Naive B cell (primary cell): ENCODE measurements around the gene STAT4. TPM values are rescaled to one million over a fixed set of nuclear protein-coding genes. Genes with fewer than 3 reads are reported as not detected.

Experiments used
- ATAC-seq, 2 donors: fragments of 150-1000 bp; cut with Tn5 transposase; 2 replicates each; pipeline ENCODE4 v1.10.0; 2021; ENCODE audit warnings: low read depth in 2 of 2, mild to moderate bottlenecking in 2 of 2, moderate library complexity in 2 of 2
- DNase-seq: peaks from one replicate; pipeline ENCODE4 v3.0.0; 2022
- H3K27ac Mint-ChIP-seq, 6 donors: one replicate each; pipeline ENCODE4 v1.8.0; 2020 to 2022; ENCODE audit warnings: mild to moderate bottlenecking in 6 of 6, mixed read lengths in 6 of 6, moderate library complexity in 5 of 6, inconsistent platforms in 2 of 6
- H3K27me3 Mint-ChIP-seq, 3 donors: one replicate each; pipeline ENCODE4 v1.8.0; 2021 to 2022; ENCODE audit warnings: mixed read lengths in 3 of 3, mild to moderate bottlenecking in 1 of 3
- H3K36me3 Mint-ChIP-seq, 2 donors: one replicate each; pipeline ENCODE4 v1.8.0; 2020 to 2022; ENCODE audit warnings: mixed read lengths in 2 of 2, inconsistent platforms in 1 of 2, mild to moderate bottlenecking in 1 of 2
- H3K4me1 Mint-ChIP-seq, 3 donors: one replicate each; pipeline ENCODE4 v1.8.0; 2020 to 2022; ENCODE audit warnings: mixed read lengths in 3 of 3, inconsistent platforms in 1 of 3, mild to moderate bottlenecking in 1 of 3, moderate library complexity in 1 of 3
- H3K4me3 Mint-ChIP-seq, 8 donors: one replicate each; pipeline ENCODE4 v1.8.0; 2020 to 2022; ENCODE audit warnings: mild to moderate bottlenecking in 8 of 8, mixed read lengths in 8 of 8, moderate library complexity in 8 of 8, inconsistent platforms in 2 of 8
- H3K9me3 Mint-ChIP-seq, 7 donors: one replicate each; pipeline ENCODE4 v1.8.0; 2020 to 2022; ENCODE audit warnings: mixed read lengths in 7 of 7, mild to moderate bottlenecking in 5 of 7, inconsistent platforms in 2 of 7, moderate library complexity in 1 of 7
- polyA plus RNA-seq, 6 donors: library from polyadenylated mRNA; unstranded; fragments of 300-500 nt; fragmentation: Illumina TruSeq; gene quantifications; one replicate each; pipeline ENCODE4 v1.2.3, GENCODE V29; 2021; ENCODE audit warnings: low read depth in 6 of 6

The STAT4 gene
- polyA plus RNA-seq, 6 donors from 2014 or later, result 0.19 to 2.3 (median 1.2) TPM

GRCh38 chr2:191018048-191018447, 132.7 kb downstream of the STAT4 start:
- DNase-seq (no peak), ATAC-seq (no peak)
- H3K9me3 Mint-ChIP-seq, result peaks cover 0 to 3% (median 0%) of the 10 kb centered on the region in 7 donors
- H3K27me3 Mint-ChIP-seq, result no peaks in the 10 kb centered on the region
- peaks cover 0 to 7% (median 0%) of the 10 kb centered on the region in 3 donors for H3K4me1 Mint-ChIP-seq
- no peak overlapping the region for H3K27ac Mint-ChIP-seq
- peak overlapping the region in 1 of 8 donors; percentile 55 for H3K4me3 Mint-ChIP-seq
- H3K36me3 Mint-ChIP-seq, result no peaks in the 10 kb centered on the region

DNA sequence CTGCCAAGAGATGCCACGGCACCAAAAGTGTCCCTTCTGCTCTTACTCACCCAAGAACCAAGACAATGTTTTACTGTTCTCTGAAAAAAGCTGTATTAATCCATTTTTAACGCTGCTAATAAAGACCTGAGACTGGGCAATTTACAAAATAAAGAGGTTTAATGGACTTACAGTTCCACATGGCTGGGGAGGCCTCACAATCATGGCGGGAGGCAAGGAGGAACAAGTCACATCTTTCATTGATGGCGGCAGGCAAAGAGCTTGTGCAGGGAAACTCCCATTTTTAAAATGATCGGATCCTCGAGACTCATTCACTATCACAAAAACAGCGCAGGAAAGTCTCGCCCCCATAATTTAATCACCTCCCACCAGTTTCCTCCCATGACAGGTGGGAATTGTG, 135.0 kb downstream of the STAT4 start:
- H3K27me3 Mint-ChIP-seq, result no peaks in the 10 kb centered on the region
- H3K36me3 Mint-ChIP-seq, result no peaks in the 10 kb centered on the region
- ATAC-seq, result no peak
- peak overlapping the region in 4 of 8 donors; percentile 5 to 65 (median 33) for H3K4me3 Mint-ChIP-seq
- peaks cover 4 to 18% (median 6%) of the 10 kb centered on the region in 3 donors for H3K4me1 Mint-ChIP-seq
- H3K9me3 Mint-ChIP-seq, result peaks cover 0 to 3% (median 0%) of the 10 kb centered on the region in 7 donors
- peak overlapping the region in 1 of 6 donors; percentile 88 for H3K27ac Mint-ChIP-seq
- DNase-seq, result no peak

DNA sequence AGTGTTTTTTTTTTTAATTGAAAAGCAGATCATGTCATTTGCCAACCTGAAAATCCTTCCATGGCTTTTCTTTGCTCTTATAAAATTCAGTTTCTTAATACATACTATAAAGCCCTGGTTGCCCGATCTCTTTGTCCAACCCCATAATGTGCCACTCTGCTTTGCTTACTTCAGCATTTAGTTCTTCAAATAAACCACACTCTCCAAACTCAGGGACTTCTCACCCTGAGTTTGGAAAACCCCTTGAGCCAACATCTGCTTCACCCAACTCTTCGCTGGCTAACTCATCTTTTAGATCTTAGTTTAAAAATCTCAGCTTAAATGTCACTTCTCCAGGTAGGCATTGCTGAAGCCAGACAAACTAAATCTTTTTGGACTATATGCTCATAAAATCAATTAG, 135.6 kb downstream of the STAT4 start:
- ATAC-seq, result no peak

DNA sequence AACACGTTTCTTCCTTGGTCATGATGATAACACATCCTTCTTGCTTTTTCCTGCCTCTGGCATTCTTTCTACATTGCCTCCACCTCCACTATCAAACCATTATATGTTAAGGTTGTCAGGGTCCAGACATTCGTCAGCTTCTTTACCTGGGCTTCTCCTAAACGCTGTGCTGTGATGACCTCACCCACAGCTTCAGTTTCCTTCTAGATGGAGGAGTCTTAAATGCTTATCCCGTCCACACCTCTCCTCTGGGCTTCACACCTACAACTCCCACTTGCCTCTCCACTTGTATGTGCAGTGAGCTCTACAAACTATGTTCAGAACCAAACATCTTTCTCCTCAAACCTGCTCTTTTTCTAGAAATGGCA, 136.2 kb downstream of the STAT4 start:
- H3K4me1 Mint-ChIP-seq, result peaks cover 6 to 16% (median 7%) of the 10 kb centered on the region in 3 donors
- no peak for DNase-seq

More for the DNA sequence above, 135.6 kb downstream of the STAT4 start:
- no peak for DNase-seq
- no peaks in the 10 kb centered on the region for H3K27me3 Mint-ChIP-seq
- H3K4me3 Mint-ChIP-seq, result no peak overlapping the region
- H3K9me3 Mint-ChIP-seq, result peaks cover 0 to 3% (median 0%) of the 10 kb centered on the region in 7 donors
- peaks cover 5 to 19% (median 6%) of the 10 kb centered on the region in 3 donors for H3K4me1 Mint-ChIP-seq
- H3K36me3 Mint-ChIP-seq, result no peaks in the 10 kb centered on the region
- no peak overlapping the region for H3K27ac Mint-ChIP-seq

DNA sequence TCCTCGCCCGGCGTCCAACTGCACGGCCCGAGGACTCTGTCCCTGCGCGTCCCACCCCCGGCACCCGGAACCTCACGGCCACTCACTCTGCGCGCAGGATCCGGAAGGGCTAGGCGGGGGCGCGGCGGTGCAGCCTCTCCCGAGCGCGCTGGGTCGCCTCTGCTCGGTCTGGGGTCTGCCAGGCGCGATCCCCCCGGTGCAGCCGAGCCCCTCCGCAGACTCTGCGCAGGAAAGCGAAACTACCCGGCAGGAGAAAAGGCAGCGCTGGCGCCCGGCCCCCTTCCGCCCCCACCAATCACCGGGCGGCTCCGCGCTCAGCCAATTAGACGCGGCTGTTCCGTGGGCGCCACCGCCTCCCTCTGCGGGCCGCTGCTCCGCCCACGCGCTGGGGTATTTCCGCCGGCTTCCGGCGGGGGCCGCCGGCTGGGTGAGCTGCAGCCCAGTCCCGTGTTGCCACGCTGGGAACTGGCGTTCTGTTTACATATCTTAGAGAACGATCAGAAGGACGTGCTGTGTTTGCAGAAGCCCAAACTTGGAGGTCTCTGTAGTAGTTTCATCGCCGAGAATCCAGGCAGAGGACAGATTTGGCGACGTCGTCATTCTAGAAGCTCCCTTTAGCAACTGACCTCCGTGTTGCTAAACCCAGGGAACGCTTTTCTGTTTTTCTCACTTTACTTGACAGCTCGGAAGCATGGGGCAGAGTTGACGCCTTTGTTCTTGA, 136.7 kb downstream of the STAT4 start, which contains the start of gene STAT1:
Gene STAT1, minus strand, starts transcription at position 240 of the 721 bp plus-strand sequence. CDS start 4,168 bp downstream, outside the sequence.
- Mint-ChIP-seq H3K4me3 (no peak within 1 kb of the TSS), H3K36me3 (no peaks in the 10 kb centered on the region), H3K4me1 (peaks cover 6 to 16% (median 7%) of the 10 kb centered on the region in 3 donors), H3K9me3 (peaks cover 0 to 3% (median 0%) of the 10 kb centered on the region in 7 donors), H3K27ac (no peak within 1 kb of the TSS), H3K27me3 (no peaks in the 10 kb centered on the region)
- ATAC-seq (peak; percentile 88 to 90), DNase-seq (peak; percentile 96)

More for the DNA sequence above, 136.2 kb downstream of the STAT4 start:
- Mint-ChIP-seq H3K27me3 (no peaks in the 10 kb centered on the region), H3K36me3 (no peaks in the 10 kb centered on the region), H3K27ac (no peak overlapping the region), H3K4me3 (no peak overlapping the region), H3K9me3 (peaks cover 0 to 3% (median 0%) of the 10 kb centered on the region in 7 donors)
- no peak for ATAC-seq

- ATAC-seq, result no peak
- Mint-ChIP-seq H3K27me3 (no peaks in the 10 kb centered on the region), H3K4me1 (peaks cover 6 to 17% (median 7%) of the 10 kb centered on the region in 3 donors), H3K4me3 (no peak overlapping the region), H3K9me3 (peaks cover 0 to 3% (median 0%) of the 10 kb centered on the region in 7 donors), H3K36me3 (no peaks in the 10 kb centered on the region), H3K27ac (no peak overlapping the region)
- DNase-seq, result no peak
Measured at GRCh38 chr2:191013682-191013931, 137.2 kb downstream of the STAT4 start.

DNA sequence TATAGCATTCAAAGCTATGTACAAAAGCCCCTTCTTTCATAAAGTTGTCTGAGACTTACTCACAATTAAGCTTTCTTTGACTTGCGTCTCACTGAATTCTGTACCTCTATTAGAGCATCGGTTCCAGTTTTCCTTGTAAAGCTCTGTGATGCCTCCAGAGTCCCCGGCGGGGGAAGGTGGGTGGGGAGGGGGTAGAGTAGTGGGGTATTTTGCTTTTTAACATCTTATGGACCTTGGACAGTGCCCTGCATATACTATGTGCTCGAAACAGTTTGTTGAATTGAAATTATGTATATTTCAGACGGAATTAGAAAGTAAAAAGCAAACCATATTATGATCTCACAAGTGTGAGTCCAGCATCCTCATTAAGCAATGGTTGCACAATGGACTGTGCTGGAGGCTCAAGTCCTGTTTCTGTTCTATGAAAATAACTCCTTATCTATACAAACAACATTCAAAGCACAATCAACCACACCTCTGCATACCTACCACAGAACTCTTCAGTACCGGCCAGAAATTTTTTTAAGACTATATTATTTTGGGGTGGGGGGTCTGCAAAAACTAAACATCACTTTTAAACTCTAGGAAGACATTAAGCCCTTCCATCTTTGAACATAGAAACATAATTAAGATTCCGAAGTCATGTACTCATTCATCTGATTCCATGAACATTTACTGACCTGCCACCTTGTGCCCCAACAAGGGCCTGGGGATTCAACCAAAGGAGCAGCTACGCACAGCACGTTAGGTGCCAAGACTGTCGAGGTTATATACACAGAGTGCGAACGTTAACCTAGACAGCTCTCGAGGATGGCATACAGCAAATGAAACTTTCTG, 137.7 kb downstream of the STAT4 start:
- Mint-ChIP-seq H3K4me1 (peaks cover 11 to 20% (median 11%) of the 10 kb centered on the region in 3 donors), H3K36me3 (peaks cover 0 to 2% of the 10 kb centered on the region in 2 donors), H3K4me3 (no peak overlapping the region), H3K9me3 (peaks cover 0 to 3% (median 0%) of the 10 kb centered on the region in 7 donors), H3K27ac (no peak overlapping the region), H3K27me3 (no peaks in the 10 kb centered on the region)
- ATAC-seq (no peak), DNase-seq (no peak)

DNA sequence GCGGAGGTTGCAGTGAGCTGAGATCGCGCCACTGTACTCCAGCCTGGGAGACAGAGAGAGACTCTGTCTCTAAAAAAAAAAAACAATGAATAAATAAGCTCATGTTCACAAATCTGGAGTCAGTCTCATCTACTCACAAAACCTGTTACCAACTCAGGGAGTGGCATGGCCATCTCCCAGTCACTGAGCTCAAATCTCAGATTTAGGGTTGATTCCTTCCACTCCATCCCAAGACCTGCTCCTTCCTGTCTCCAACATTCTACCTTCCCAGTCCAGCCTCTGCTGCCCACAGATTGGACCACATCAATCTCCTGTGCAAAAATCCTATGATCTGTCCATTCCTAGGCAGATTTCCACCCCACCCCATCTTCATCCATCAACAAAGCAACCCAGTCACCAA, 138.4 kb downstream of the STAT4 start:
- no peak overlapping the region for H3K4me3 Mint-ChIP-seq
- H3K4me1 Mint-ChIP-seq, result peaks cover 11 to 20% (median 12%) of the 10 kb centered on the region in 3 donors
- H3K27ac Mint-ChIP-seq, result no peak overlapping the region
- DNase-seq (no peak), ATAC-seq (no peak)
- no peaks in the 10 kb centered on the region for H3K27me3 Mint-ChIP-seq
- H3K9me3 Mint-ChIP-seq, result peaks cover 0 to 3% (median 0%) of the 10 kb centered on the region in 7 donors
- H3K36me3 Mint-ChIP-seq, result peaks cover under 1 to 4% of the 10 kb centered on the region in 2 donors

DNA sequence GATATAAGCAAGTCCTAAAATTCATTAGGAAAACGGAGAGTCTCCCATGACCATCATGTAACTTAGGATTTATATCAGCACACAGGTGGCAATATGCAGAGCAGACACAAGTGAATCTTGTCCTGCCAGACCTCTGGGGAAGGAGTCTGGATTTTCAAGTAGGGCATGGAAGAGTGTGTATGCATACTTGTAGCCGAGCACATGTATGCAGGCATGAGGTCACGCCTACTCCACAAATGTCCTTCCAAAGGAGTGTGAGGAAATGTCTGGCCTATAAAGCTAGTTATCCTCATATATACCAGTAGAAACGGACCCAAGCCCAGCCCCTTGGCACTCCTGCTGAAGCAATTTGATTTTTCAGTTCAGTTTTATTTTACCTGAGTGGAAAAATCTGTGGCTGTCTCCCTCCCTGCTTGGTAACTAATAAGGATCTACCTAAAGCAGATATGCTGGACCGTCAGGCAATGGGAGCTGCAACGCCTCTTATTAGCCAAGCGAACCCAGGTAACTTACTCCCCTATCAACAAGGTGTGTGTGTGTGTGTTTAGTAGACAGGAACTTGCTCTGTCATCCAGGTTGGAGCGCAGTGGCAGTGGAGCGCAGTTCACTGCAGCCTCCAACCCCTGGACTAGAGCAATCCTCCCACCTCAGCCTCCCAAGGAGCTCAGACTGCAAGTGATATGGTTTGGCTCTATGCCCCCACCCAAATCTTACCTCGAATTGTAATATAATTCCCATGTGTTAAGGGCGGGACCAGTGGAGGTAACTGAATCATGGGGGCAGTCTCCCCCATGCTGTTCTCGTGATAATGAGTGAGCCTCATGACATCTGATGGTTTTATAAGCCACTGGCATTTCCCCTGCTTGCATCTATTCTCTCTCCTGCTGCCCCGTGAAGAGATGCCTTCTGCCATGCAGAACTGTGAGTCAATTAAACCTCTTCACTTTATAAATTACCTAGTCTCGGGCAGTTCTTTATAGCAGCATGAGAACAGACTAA, 139.6 kb downstream of the STAT4 start:
- ATAC-seq, result no peak
- Mint-ChIP-seq H3K4me3 (peak overlapping the region in 5 of 8 donors; percentile 44 to 68 (median 64)), H3K4me1 (peaks cover 17 to 20% (median 19%) of the 10 kb centered on the region in 3 donors), H3K9me3 (no peaks in the 10 kb centered on the region), H3K27me3 (no peaks in the 10 kb centered on the region), H3K27ac (peak overlapping the region in 3 of 6 donors; percentile 47 to 79 (median 70)), H3K36me3 (peaks cover 8 to 12% of the 10 kb centered on the region in 2 donors)
- DNase-seq, result no peak

GRCh38 chr2:191009541-191010374, 141.0 kb downstream of the STAT4 start:
- Mint-ChIP-seq H3K27ac (peak overlapping the region in 3 of 6 donors; percentile 8 to 69 (median 46)), H3K4me1 (peaks cover 19 to 21% (median 20%) of the 10 kb centered on the region in 3 donors), H3K27me3 (no peaks in the 10 kb centered on the region), H3K4me3 (peak overlapping the region in 1 of 8 donors; percentile 22), H3K36me3 (peaks cover 14 to 20% of the 10 kb centered on the region in 2 donors), H3K9me3 (peaks cover 0 to 2% (median 0%) of the 10 kb centered on the region in 7 donors)
- DNase-seq, result no peak
- no peak for ATAC-seq

DNA sequence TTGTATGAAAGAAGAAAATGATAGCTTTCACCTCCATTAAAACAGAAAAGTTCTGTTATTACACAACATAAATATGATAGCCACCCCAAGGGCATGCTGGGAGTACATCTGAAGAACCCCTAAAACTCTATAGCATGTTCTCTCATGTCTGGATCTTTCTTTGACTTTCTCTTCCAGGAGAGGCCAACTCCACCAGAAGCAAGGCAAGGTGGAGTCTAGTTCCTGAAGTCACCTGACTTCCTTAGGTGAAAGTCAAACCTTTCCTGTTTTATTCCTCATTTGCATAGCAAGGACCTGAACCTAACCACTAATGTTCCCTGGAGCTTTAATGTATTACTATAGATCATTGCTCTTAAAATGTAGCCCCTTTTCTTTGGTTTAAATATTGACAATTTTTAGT, 142.5 kb downstream of the STAT4 start:
- no peak for DNase-seq
- Mint-ChIP-seq H3K27ac (peak overlapping the region in 2 of 6 donors; percentile 1 to 57), H3K4me1 (peaks cover 21 to 23% (median 22%) of the 10 kb centered on the region in 3 donors), H3K9me3 (peaks cover 0 to 2% (median 0%) of the 10 kb centered on the region in 7 donors), H3K27me3 (no peaks in the 10 kb centered on the region), H3K36me3 (peaks cover 28 to 34% of the 10 kb centered on the region in 2 donors), H3K4me3 (peak overlapping the region in 2 of 8 donors; percentile 52 to 53)
- no peak for ATAC-seq
